Stimulated activated CD8-positive, alpha-beta memory T cell treated with anti-CD3 and anti-CD28 coated beads, Interleukin-15, amount 100 ng/mL, for 24 hours (primary cell): Measurements from ENCODE around the gene PHLDA1.
A peak's percentile ranks its signal among the peaks of the same experiment; 100 is the strongest.
"Not testable (repeated sequence)": the region's sequence is repeated elsewhere in the genome, so short reads cannot be mapped to it uniquely, and the experiment has no call there.

Source experiments
- DNase-seq: peaks from one replicate; pipeline ENCODE4 v3.0.0-alpha.2; 2020; ENCODE audit warnings: low read depth

Gene PHLDA1

GRCh38 chr12:75984577-75985182, 46.9 kb downstream of the PHLDA1 start:
- DNase-seq: no peak

- DNase-seq: not testable (repeated sequence)
These were observed 47.7 kb downstream of the PHLDA1 start for GRCh38 chr12:75983851-75984250.

DNA sequence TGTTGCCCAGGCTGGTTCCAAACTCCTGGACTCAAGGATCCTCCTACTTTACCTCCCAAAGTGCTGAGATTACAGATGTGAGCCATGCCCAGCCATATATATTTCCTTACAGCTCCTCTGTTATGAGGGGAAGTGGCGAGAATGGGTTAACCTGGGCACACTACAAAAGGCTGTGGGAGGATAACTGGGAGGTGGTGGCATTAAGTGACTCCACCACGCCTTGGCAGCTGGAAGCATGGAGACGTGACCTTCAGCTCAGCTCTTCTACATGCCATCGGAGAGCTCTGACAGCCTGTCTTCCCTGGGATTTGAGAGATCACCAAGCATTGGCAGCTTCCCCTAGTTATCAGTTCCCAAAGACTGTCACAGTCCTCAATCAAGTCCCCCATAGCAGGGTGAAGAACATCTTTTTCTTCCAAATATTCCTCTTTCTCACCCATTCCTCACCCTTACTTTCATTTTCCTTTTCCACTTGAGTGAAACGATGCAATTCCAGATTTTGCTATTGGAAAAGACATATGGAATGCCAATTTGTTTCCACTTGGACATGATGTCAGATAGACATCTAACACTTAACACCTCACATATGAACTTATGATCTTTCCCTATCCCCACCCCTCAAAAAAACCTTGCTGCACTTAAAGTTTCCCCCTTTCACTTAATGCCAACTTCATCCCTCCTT, 48.5 kb downstream of the PHLDA1 start:
- no peak for DNase-seq

GRCh38 chr12:75982169-75982564, 49.4 kb downstream of the PHLDA1 start:
- DNase-seq: no peak

DNA sequence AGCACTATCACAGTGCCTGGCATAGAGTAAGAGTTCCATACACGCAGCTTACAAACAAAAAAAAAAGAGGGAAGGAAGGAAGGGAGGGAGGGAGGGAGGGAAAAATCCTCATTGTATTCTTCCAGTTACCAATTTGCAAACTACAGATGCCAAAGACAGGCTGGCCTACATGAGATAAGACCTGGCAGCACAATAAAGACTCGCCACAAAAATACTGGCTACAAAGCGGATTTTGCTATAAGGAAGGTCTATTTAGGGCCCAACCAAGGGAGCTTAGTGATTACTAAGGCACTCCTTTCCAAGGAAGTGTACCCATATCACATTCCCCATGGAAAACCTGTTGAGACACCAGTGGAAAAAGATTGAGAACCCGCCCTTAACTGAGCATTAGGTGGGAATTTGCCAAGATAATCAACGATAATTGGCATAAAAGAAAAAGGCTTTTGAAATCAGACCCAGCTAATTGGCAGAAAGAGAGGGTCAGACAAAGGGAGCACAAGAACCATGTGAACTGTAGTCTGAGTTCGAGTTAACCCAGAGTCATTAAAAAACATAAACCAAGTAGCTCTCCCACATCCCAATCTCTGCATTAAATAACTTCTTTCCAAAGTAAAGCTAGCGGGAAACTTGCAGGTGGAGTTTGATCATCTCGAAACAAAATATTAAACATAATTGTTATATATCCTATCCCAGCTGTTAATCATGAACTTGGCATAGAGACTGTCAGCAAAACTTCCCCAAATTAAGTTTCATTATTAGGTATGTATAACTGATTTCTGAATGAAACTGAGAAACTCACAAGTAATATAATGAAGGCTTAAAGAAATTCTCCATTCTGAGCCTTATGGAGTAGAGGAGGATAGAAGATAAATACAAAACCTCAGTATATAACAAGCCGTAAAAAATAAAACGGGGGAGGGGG, 50.1 kb downstream of the PHLDA1 start:
- DNase-seq: no peak

DNA sequence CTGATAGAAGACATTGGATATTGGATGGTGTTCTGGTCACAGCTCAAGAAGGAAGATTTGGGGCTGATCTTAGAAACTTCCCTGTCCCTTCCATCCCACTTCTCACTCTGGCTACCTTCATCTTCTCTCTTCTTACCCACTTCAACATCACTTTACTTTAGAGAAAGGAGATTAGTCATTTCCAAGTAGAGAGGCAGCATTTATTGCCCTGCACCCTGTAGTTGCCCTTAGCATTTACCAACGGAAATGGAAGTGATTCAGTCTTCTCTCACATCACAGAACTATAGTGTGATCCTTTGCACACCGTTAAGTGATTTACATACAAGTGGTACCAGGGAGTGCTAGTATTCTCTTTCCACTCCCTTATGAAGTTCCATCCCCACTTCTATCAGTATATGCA, 52.4 kb downstream of the PHLDA1 start:
- no peak for DNase-seq

DNA sequence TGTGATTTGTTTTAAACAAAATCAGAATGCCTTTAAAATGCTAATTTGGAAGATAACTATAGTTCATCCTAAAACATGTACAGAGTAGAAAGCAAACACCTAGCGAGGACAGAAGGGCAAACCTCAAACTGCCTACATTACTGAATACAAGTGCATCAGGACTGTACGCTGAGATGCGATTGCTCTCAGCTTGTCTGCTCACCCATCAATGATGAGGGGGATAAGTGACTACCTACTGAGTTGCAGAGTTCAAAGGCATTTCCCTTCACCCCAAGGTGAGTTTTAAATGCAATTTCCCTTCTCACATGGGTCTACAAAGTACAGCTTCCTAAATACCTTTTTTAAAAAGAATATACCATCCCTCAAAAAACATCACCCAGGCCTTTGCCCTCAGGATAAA, 52.9 kb downstream of the PHLDA1 start:
- DNase-seq: no peak

DNA sequence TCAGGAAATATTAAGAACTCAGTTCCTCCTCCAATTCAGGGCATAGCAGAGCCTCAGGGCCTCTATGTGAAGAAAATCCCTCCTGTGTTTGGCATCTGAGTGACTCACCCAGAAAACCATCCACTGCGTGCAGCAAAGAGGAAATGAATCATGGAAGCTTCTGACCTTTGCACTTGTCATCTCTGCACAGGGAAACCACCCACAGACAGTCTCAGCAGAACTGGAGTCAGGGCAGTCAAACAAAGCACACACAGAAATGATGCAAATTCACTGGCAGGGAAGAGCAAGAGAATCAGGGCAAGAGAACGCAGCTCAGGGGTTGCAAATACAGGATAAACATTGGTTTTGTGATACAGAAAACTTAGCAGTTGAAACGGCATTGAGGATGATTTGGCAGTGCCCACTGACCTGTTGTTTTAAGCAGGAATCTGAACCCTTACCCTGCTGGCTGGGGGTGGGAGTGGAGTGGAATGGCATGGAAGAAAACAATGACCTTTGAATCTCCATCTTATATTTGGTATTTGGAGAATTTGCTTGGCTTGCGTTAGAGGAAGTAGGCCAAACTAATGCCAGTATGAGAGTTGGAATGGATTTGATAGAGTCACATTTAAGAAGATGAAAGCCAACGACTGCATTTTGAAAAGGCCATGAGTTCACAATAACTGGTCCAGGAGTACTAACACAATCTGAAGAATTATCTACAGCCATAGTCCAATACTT, 53.5 kb downstream of the PHLDA1 start:
- peak; percentile 18 for DNase-seq

GRCh38 chr12:75977590-75977951, 54.0 kb downstream of the PHLDA1 start:
- no peak for DNase-seq

GRCh38 chr12:75976913-75977312, 54.7 kb downstream of the PHLDA1 start:
- no peak for DNase-seq

DNA sequence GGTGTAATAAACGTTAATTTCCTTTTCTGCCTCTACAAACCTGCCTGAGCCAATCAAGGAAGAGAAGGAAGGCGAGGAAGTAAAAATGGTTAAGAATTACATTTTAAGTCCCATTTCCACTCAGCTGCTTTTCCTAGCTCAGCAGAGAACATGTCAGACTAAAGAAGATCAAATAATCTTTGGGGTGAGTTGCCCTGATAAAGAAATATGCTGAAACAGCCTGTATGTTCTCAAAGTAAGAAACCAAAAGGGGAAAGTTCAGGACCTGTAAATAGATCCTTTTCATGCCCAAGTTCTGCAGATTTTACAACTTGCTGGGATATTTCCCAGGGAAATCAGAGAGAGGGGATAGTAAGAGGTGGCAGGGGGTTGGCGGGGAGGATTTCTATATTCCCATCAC, 55.5 kb downstream of the PHLDA1 start:
- no peak for DNase-seq

GRCh38 chr12:75975702-75976101, 55.9 kb downstream of the PHLDA1 start:
- no peak for DNase-seq
